HCT116 (cell line): ENCODE measurements around the gene PLA2G4B.

Experiments
- CBX3 ChIP-seq: IDR thresholded peaks from 2 replicates; pipeline ENCODE4 v1.6.1; 2012; ENCODE audit warnings: low read depth
- EGR1 ChIP-seq: IDR thresholded peaks from 2 replicates; pipeline ENCODE4 v1.6.1; 2012; ENCODE audit warnings: low read depth
- EZH2 ChIP-seq: fragments of 200-600 bp; sonication (generic); IDR thresholded peaks from 2 replicates; pipeline ENCODE4 v1.6.1; 2017; ENCODE audit warnings: antibody characterized with exemption, mixed run types
- EZH2phosphoT487 ChIP-seq: fragments of 200-600 bp; IDR thresholded peaks from 2 replicates; pipeline ENCODE4 v1.6.1; 2018; ENCODE audit warnings: antibody characterized with exemption, borderline replicate concordance
- MAX ChIP-seq: IDR thresholded peaks from 2 replicates; pipeline ENCODE4 v1.6.1; 2012
- POLR2A ChIP-seq: IDR thresholded peaks from 2 replicates; pipeline ENCODE4 v1.7.0; 2011; ENCODE audit warnings: borderline replicate concordance; ENCODE audit not compliant: insufficient read depth, insufficient read length; ENCODE audit errors: extremely low read depth
- POLR2AphosphoS5 ChIP-seq: IDR thresholded peaks from 2 replicates; pipeline ENCODE4 v1.6.1; 2011; ENCODE audit warnings: mild to moderate bottlenecking, low read depth, low read length, moderate library complexity
- SIN3A ChIP-seq: IDR thresholded peaks from 2 replicates; pipeline ENCODE4 v1.6.1; 2012; ENCODE audit warnings: low read depth
- ZBTB33 ChIP-seq: IDR thresholded peaks from 2 replicates; pipeline ENCODE4 v1.6.1; 2011; ENCODE audit warnings: mild to moderate bottlenecking, low read length, moderate library complexity; ENCODE audit not compliant: insufficient replicate concordance; ENCODE audit errors: extremely low read depth
- ZFX ChIP-seq: fragments of 450-650 bp; IDR thresholded peaks from 2 replicates; pipeline ENCODE4 v1.6.1; 2017
- TF ChIP-seq, protein P1 (sequence below), 3 experiments: fragments of 200-600 bp in 1 of 3; sonication (generic) in 1 of 3; IDR thresholded peaks in 2 of 3; conservative IDR thresholded peaks in 1 of 3; 2 replicates each; pipeline ENCODE4 v1.5.1; 2012 to 2017; ENCODE audit warnings: low read depth in 2 of 3, low read length in 2 of 3, antibody characterized with exemption in 1 of 3, borderline replicate concordance in 1 of 3, control low read depth in 1 of 3, mild to moderate bottlenecking in 1 of 3, mixed read lengths in 1 of 3, mixed run types in 1 of 3, moderate library complexity in 1 of 3; ENCODE audit not compliant: insufficient read depth in 1 of 3
- TF ChIP-seq, protein P2 (sequence below): IDR thresholded peaks from 2 replicates; pipeline ENCODE4 v1.6.1; 2012; ENCODE audit warnings: low read depth

- TF ChIP-seq, protein P1, sequence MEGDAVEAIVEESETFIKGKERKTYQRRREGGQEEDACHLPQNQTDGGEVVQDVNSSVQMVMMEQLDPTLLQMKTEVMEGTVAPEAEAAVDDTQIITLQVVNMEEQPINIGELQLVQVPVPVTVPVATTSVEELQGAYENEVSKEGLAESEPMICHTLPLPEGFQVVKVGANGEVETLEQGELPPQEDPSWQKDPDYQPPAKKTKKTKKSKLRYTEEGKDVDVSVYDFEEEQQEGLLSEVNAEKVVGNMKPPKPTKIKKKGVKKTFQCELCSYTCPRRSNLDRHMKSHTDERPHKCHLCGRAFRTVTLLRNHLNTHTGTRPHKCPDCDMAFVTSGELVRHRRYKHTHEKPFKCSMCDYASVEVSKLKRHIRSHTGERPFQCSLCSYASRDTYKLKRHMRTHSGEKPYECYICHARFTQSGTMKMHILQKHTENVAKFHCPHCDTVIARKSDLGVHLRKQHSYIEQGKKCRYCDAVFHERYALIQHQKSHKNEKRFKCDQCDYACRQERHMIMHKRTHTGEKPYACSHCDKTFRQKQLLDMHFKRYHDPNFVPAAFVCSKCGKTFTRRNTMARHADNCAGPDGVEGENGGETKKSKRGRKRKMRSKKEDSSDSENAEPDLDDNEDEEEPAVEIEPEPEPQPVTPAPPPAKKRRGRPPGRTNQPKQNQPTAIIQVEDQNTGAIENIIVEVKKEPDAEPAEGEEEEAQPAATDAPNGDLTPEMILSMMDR (IDR thresholded peaks at IDR 0.05 in 2 of 3, conservative IDR thresholded peaks at IDR 0.05 in 1 of 3; ENCODE audit: borderline replicate concordance in 1 of 3, insufficient read depth in 1 of 3, low read depth in 2 of 3, low read length in 2 of 3): no peak
- TF ChIP-seq, protein P2, sequence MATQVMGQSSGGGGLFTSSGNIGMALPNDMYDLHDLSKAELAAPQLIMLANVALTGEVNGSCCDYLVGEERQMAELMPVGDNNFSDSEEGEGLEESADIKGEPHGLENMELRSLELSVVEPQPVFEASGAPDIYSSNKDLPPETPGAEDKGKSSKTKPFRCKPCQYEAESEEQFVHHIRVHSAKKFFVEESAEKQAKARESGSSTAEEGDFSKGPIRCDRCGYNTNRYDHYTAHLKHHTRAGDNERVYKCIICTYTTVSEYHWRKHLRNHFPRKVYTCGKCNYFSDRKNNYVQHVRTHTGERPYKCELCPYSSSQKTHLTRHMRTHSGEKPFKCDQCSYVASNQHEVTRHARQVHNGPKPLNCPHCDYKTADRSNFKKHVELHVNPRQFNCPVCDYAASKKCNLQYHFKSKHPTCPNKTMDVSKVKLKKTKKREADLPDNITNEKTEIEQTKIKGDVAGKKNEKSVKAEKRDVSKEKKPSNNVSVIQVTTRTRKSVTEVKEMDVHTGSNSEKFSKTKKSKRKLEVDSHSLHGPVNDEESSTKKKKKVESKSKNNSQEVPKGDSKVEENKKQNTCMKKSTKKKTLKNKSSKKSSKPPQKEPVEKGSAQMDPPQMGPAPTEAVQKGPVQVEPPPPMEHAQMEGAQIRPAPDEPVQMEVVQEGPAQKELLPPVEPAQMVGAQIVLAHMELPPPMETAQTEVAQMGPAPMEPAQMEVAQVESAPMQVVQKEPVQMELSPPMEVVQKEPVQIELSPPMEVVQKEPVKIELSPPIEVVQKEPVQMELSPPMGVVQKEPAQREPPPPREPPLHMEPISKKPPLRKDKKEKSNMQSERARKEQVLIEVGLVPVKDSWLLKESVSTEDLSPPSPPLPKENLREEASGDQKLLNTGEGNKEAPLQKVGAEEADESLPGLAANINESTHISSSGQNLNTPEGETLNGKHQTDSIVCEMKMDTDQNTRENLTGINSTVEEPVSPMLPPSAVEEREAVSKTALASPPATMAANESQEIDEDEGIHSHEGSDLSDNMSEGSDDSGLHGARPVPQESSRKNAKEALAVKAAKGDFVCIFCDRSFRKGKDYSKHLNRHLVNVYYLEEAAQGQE: no peak
- no peak; the same call in 1 of the 2 replicates for TF ChIP-seq EGR1
- TF ChIP-seq POLR2A: no peak
- TF ChIP-seq EZH2: no peak
- TF ChIP-seq POLR2AphosphoS5: no peak
- no peak for TF ChIP-seq SIN3A
- TF ChIP-seq EZH2phosphoT487: no peak
- TF ChIP-seq ZBTB33: no peak
- no peak for TF ChIP-seq MAX
- no peak for TF ChIP-seq ZFX
- no peak for TF ChIP-seq CBX3
Measured at GRCh38 chr15:41893422-41894250, 55.0 kb downstream of the PLA2G4B start, which contains the start of gene SPTBN5.
